Mesodermal cell (in vitro differentiated cells): ENCODE measurements around the gene FAM124A. TPM values are rescaled to one million over a fixed set of nuclear protein-coding genes. Genes with fewer than 3 reads are reported as not detected.

Experiments used
- H3K27ac ChIP-seq: 2 replicates; pipeline ENCODE4 v1.7.0; 2013; ENCODE audit warnings: mild to moderate bottlenecking, low read depth, low read length, moderate library complexity; ENCODE audit not compliant: severe bottlenecking
- H3K36me3 ChIP-seq: 2 replicates; pipeline ENCODE4 v1.7.1; 2013; ENCODE audit warnings: mild to moderate bottlenecking, low read length, moderate library complexity; ENCODE audit not compliant: control insufficient read depth, insufficient read depth
- H3K4me1 ChIP-seq: one replicate; pipeline ENCODE4 v1.7.1; 2013; ENCODE audit warnings: mild to moderate bottlenecking, low read length; ENCODE audit not compliant: insufficient read depth, control insufficient read depth, poor library complexity, severe bottlenecking
- H3K4me3 ChIP-seq: 2 replicates; pipeline ENCODE4 v1.7.0; 2013; ENCODE audit warnings: low read length, control low read depth, mild to moderate bottlenecking; ENCODE audit not compliant: insufficient read depth, poor library complexity, severe bottlenecking; ENCODE audit errors: extremely low read depth
- H3K9me3 ChIP-seq: 2 replicates; pipeline ENCODE4 v1.7.1; 2013; ENCODE audit warnings: mild to moderate bottlenecking, low read length, moderate library complexity; ENCODE audit not compliant: control insufficient read depth
- WGBS, 2 experiments: methylation state at CpG; one replicate each; pipeline ENCODE4 v1.1.5; 2013; ENCODE audit warnings: missing lambda C conversion rate in 2 of 2; ENCODE audit not compliant: insufficient coverage in 2 of 2; 5-methylcytosine and 5-hydroxymethylcytosine counted together
- polyA plus RNA-seq, 2 experiments: library from polyadenylated mRNA; stranded (reverse); fragments of 50-300 nt; gene quantifications; one replicate each; pipeline ENCODE4 v1.2.3, GENCODE V29; 2013

Gene FAM124A, protein sequence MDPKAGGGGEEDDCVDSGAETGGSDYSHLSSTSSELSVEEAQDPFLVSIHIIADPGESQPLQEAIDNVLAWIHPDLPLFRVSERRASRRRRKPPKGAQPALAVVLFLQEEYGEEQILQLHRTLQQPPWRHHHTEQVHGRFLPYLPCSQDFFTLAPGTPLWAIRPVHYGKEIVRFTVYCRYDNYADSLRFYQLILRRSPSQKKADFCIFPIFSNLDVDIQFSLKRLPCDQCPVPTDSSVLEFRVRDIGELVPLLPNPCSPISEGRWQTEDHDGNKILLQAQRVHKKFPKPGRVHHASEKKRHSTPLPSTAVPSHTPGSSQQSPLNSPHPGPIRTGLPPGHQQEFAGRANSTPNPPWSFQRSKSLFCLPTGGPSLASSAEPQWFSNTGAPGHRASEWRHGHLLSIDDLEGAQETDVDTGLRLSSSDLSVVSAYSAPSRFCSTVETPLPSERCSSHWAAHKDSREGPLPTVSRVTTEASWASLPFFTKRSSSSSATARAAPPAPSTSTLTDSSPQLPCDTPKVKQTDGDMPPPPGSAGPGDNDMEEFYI
- 0.48 TPM for polyA plus RNA-seq (2013, experiment 1 of 2)
- 0.66 TPM for polyA plus RNA-seq (2013, experiment 2 of 2)

DNA sequence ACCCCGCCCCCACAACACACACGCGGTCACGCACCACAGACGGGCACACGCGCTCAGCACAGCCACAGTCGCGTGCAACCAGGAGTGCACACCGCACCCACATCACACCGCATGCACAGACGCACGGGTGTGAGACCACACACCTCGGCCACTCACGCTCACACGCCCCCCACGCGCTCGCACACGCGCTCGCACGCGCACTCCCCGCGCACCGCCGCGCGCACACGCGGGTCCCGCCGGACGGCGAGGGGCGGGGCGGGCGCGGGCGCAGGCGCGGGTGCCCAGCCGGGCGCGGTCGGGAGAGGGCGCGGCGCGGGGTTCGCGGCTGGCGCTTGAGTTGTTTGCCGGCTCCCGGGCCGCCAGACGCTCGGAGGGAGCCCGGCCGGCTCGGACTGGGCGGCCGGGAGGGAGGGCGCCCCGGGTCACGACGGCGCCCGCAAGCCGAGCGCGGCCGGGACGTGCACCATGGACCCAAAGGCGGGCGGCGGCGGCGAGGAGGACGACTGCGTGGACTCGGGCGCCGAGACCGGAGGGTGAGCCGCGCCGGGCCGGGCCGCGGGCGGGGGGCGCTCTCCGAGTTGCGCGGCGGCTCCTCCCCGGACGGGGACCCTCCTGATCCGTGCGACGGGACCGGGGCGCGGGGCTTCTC is at the start of gene FAM124A:
Gene FAM124A, plus strand, starts transcription at position 362 of the 649 bp plus-strand sequence. Its CDS starts 104 bp downstream, at position 466.
- WGBS, 2 experiments = 0% methylated on average over 46 to 67 of the region's 106 CpGs

DNA sequence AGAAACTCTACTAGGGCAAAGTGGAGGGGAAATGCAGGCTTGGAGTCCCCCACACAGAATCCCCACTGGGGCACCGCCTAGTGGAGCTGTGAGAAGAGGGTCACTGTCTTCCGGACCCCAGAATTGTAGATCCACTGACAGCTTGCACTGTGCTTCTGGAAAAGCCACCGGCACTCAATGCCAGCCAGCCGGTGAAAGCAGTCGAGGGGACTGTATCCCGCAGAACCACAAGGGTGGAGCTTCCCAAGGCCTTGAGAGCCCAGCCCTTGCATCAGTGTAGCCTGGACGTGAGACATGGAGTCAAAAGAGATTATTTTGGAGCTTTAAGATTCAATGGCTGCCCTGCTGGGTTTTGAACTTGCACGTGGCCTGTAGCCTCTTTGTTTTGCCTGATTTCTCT is 47.2 kb upstream of the FAM124A start:
- H3K27ac ChIP-seq = no peak overlapping the region
- H3K36me3 ChIP-seq = no peaks in the 10 kb centered on the region
- H3K4me3 ChIP-seq = no peak overlapping the region
- WGBS, 2 experiments = 72 to 78% methylated on average over 6 to 7 of the region's 8 CpGs
- no peaks in the 10 kb centered on the region for H3K4me1 ChIP-seq
- H3K9me3 ChIP-seq = no peaks in the 10 kb centered on the region

More for the DNA sequence above, at the start of gene FAM124A:
- no peaks in the 10 kb centered on the region for H3K9me3 ChIP-seq
- peak within 1 kb of the TSS; percentile 61 for H3K4me3 ChIP-seq
- no peaks in the 10 kb centered on the region for H3K4me1 ChIP-seq
- no peak within 1 kb of the TSS for H3K27ac ChIP-seq
- no peaks in the 10 kb centered on the region for H3K36me3 ChIP-seq

DNA sequence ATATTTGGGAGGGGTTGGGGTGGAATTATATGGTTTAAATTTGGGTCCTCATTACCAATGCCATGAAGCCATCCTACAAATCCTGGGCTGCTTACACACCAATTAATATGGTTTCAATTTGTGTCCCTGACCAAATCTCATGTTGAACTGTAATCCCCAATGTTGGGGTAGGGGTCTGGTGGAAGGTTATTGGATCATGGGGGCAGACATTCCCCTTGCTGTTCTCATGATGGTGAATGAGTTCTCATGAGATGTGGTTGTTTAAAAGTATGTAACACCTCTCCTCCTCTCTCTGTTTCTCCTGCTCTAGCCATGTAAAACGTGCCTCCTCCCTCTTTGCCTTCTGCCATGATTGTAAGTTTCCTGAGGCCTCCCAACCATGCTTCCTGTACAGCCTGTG is 46.6 kb upstream of the FAM124A start:
- WGBS, 2 experiments = no CpG with 5 or more reads among the region's 1 CpG
- Histone ChIP-seq H3K4me3 (no peak overlapping the region), H3K36me3 (no peaks in the 10 kb centered on the region), H3K9me3 (no peaks in the 10 kb centered on the region), H3K27ac (no peak overlapping the region), H3K4me1 (no peaks in the 10 kb centered on the region)

DNA sequence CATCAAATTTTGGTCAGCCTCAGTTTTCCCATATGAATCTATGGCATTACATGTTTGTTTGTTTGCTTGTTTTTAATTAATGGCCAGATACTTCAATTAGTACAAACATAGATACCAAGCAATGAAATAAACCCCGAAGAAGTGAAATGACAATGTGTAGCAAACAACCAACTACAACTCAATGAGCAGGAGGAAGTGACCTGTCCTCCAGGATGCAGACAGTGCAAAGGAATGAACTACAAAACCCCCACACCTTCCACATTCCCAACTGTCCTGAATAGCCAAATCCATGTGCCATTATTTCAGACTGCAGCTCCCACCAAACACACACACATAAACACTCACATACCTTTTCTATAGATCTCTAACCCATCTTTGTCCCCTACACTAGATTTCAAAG is 45.0 kb upstream of the FAM124A start:
- Histone ChIP-seq H3K36me3 (no peaks in the 10 kb centered on the region), H3K4me1 (no peaks in the 10 kb centered on the region), H3K27ac (no peak overlapping the region), H3K4me3 (no peak overlapping the region), H3K9me3 (no peaks in the 10 kb centered on the region)
- WGBS, 2 experiments = 100% methylated on average over 1 of the region's 1 CpG; no CpG with 5 or more reads in 1 of the 2 experiments

DNA sequence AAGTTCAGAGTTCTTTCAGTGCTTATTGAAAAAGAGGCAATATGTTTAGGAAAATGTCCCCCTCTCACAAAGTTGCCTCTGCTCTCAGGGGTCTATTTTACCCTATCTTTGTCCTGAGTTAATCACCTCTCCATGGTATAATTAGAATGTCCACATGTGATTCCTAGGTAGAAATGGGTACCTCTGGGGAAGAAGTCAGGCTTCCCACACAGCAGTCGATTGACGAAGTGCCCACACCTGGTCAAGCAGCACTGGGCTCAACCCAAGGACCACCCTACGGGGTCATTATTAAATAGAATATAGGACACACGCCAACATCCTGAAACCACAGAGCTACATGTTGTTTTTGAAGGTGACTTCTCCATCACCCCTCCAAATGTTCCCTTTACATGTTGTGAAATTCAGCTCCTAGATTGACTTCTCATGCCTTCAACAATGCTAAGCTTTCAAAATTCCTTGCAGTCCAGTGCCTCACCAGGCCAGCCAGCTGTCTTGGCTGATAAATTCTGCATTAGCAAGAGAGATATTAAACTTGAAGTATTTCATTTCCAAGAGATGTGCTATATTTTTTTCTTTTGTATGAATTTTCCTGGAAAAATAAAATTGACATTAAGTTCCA is 43.6 kb upstream of the FAM124A start:
- H3K36me3 ChIP-seq = no peaks in the 10 kb centered on the region

DNA sequence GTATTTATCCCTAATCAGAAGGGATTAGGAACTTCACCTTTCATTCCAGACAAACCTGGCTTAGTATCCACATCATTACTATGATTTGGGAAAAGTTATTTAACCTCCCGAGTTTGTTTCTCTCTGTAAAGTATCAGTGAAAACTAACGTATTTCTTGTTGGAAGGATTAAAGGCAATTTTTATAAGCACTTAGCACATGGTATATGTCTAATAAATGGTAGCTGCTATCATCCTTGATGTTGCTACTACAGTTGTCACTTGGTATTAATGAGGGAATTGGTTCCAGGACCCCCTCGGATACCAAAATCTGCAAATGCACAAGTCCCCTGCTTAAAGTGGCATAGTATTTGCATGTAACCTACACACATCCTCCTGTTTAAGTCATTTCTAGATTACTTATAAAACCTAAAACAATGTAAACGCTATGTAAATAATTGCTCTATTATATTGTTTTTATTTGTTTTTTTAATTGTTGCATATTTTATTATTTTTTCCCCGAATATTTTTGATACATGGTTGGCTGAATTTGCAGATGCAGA is 42.7 kb upstream of the FAM124A start:
- Histone ChIP-seq H3K4me1 (no peaks in the 10 kb centered on the region), H3K4me3 (no peak overlapping the region), H3K36me3 (no peaks in the 10 kb centered on the region), H3K9me3 (no peaks in the 10 kb centered on the region), H3K27ac (no peak overlapping the region)
- 83% methylated on average over 1 of the region's 5 CpGs; no CpG with 5 or more reads in 1 of the 2 experiments for WGBS, 2 experiments

More for the DNA sequence above, 43.6 kb upstream of the FAM124A start:
- WGBS, 2 experiments = 87 to 94% methylated on average over 3 to 4 of the region's 4 CpGs
- H3K9me3 ChIP-seq = no peaks in the 10 kb centered on the region
- H3K27ac ChIP-seq = no peak overlapping the region
- H3K4me3 ChIP-seq = no peak overlapping the region
- no peaks in the 10 kb centered on the region for H3K4me1 ChIP-seq

DNA sequence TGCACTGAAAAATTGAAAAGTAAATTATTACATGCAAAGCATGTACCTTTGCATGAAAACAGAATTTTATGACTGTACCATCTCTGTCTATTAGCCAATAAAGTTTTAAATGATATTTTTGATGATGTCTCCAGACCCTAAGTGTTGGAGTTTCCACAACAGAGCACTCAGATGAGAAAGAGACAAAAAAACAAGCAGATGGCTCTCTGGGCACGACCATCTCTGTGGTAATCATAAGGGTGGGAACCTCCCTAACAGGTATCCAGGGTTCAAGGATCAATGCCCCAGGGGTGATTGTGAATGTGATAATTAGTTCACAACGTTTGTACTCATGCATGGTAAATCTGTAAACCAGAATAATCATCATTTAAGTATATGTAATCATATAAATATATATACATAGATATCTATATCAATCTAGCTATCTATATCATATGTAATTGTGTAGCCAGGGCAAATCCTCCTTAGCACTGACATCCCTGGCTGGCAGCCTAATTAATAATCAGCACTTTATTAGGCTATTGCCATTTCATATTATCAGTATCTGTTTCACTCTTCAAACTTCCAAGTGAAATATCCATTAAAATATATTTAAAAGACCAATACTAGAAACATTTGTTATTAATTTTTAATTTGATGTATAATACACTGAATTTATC is 41.2 kb upstream of the FAM124A start:
- no peaks in the 10 kb centered on the region for H3K4me1 ChIP-seq
- no peak overlapping the region for H3K4me3 ChIP-seq
- no peak overlapping the region for H3K27ac ChIP-seq
- H3K36me3 ChIP-seq = no peaks in the 10 kb centered on the region
- H3K9me3 ChIP-seq = no peaks in the 10 kb centered on the region
- WGBS, 2 experiments = 63% methylated on average over 1 of the region's 2 CpGs; no CpG with 5 or more reads in 1 of the 2 experiments

DNA sequence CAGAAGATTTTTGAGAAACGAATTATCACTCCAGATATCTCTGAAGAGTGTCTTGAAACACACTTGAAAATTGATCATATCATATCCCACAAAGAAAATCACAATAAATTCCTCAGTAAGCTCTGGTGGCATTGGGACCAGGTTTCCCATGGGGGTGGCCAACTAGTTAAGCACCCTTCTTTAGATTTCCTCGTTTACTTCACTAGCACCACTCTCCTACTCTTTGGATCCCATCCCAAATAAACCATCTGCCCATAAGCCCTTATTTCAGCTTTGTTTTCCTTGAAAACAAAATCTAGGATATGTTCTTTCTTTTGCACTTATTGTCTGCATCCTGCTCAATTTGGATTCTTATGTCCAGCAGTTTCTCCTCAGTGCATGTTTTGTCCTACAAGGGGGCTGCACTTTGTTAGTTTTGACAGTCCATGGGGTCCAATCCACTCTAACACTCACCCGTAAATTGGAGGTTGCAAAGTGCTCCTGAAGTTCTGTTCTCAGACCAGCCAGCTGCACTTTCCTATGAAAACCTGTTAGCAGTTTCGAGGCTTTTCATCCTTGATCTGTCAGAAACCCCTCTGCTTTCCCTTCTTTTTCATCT is 40.3 kb upstream of the FAM124A start:
- Histone ChIP-seq H3K36me3 (no peaks in the 10 kb centered on the region), H3K4me1 (no peaks in the 10 kb centered on the region), H3K9me3 (no peaks in the 10 kb centered on the region), H3K4me3 (no peak overlapping the region), H3K27ac (no peak overlapping the region)
- 73 to 87% methylated on average over 2 to 4 of the region's 4 CpGs for WGBS, 2 experiments

DNA sequence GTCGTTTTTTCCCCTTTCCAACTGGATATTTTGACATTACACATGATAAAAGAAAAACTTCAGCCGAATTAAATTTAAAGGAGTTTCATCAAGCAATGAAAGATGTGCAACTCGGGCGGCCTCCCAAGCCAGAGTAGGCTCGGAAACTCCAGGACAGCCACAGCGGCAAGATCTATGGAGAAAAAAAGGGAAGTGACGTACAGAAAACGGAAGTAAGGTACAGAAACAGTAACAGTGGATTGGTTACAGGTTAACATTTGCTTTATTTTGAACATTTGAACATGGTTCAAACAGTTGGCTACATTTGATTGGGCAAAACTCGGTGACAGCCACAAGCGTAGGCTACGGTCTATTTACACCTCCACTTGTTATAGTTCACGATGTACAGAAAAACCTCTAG is 30.5 kb upstream of the FAM124A start:
- Histone ChIP-seq H3K9me3 (no peaks in the 10 kb centered on the region), H3K27ac (no peak overlapping the region), H3K4me1 (no peaks in the 10 kb centered on the region), H3K4me3 (no peak overlapping the region), H3K36me3 (no peaks in the 10 kb centered on the region)
- WGBS, 2 experiments = 96 to 97% methylated on average over 10 to 11 of the region's 12 CpGs

DNA sequence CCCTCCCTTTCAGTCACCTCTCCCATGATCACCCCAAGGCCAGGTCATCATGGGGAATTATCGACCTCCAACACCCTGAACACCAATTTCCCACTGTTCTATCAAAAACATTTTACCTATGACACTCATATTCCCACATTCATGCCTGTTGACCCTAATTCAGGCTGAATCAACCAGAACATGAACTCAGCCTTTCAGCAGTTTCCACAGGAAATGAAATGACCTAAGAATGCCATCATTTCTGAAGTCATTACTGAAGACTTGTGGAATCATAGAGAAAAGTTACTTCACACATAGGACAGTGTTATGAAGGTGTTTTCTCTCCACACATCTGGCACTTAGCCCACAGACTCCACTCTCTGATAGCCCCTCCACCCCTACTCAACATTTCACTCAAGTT is 29.9 kb upstream of the FAM124A start:
- Histone ChIP-seq H3K4me3 (no peak overlapping the region), H3K27ac (no peak overlapping the region), H3K9me3 (no peaks in the 10 kb centered on the region), H3K36me3 (no peaks in the 10 kb centered on the region), H3K4me1 (no peaks in the 10 kb centered on the region)
- WGBS, 2 experiments = 90 to 100% methylated on average over 1 of the region's 1 CpG
